CMK (cell line): ENCODE measurements around the gene IGSF1.

Source experiments
- DNase-seq: peaks from one replicate; pipeline ENCODE4 v3.0.0-alpha.2; 2010; ENCODE audit warnings: low read depth

IGSF1 gene, protein sequence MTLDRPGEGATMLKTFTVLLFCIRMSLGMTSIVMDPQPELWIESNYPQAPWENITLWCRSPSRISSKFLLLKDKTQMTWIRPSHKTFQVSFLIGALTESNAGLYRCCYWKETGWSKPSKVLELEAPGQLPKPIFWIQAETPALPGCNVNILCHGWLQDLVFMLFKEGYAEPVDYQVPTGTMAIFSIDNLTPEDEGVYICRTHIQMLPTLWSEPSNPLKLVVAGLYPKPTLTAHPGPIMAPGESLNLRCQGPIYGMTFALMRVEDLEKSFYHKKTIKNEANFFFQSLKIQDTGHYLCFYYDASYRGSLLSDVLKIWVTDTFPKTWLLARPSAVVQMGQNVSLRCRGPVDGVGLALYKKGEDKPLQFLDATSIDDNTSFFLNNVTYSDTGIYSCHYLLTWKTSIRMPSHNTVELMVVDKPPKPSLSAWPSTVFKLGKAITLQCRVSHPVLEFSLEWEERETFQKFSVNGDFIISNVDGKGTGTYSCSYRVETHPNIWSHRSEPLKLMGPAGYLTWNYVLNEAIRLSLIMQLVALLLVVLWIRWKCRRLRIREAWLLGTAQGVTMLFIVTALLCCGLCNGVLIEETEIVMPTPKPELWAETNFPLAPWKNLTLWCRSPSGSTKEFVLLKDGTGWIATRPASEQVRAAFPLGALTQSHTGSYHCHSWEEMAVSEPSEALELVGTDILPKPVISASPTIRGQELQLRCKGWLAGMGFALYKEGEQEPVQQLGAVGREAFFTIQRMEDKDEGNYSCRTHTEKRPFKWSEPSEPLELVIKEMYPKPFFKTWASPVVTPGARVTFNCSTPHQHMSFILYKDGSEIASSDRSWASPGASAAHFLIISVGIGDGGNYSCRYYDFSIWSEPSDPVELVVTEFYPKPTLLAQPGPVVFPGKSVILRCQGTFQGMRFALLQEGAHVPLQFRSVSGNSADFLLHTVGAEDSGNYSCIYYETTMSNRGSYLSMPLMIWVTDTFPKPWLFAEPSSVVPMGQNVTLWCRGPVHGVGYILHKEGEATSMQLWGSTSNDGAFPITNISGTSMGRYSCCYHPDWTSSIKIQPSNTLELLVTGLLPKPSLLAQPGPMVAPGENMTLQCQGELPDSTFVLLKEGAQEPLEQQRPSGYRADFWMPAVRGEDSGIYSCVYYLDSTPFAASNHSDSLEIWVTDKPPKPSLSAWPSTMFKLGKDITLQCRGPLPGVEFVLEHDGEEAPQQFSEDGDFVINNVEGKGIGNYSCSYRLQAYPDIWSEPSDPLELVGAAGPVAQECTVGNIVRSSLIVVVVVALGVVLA (N-terminal part only)

DNA sequence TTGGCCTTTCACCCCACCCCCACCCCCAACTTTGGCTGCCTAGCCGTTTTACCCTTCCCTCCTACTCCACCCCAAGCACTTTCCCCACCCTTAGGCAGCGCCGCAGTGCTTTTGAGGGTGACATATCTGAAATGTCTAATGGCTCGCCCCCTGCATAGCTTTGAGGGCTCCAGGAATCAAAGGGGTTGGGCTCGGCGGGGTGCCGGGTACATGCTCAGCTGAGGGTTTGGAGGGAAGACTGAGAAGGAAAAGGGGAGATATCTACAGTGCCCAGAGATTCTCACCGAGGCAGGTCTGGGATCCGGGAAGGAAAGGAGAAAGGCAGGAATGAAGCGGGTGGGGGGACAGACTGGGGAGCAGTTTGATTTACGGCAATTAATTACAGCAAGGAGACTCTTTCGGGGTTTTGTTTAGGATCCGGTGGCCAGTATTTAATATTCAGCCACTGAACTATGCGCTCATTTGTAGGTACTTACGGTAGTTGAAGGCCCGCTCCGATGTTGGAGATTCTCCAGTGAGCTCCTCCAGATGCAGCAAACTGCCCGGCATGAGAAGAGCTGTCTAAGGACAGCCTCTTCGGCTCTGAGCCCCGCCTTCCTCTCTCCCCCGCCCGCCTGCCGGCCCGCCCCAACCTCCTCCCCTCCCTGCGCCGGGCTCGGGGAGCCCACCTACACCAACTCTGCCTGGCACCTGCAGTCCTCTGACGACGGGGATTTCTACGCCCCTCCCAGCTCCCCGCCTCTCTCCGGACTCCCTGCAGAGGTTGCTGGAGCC is at the start of gene IGSF1:
IGSF1 (minus strand) TSS at position 569 of the 774 bp plus-strand sequence. CDS start 2,632 bp downstream, outside the sequence.
- no peak for DNase-seq

DNA sequence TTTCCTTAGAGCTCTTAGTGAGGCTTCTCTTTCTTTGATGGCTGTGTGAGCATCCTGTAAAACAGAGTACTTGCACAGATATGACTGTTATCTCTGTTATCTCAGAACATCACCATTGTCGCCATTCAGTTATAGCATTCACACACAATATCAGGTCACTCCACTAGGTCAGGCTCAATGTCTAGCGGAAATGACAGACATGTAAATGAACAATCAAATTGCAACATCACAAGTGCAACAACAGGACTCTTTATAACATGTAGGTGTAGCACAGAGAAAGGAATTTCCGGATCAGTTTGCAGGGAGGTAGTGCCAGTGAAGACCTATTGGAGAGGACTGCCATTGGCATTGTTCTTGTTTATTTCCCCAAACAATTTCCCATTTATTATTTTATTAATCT is 43.2 kb upstream of the IGSF1 start:
- no peak for DNase-seq

DNA sequence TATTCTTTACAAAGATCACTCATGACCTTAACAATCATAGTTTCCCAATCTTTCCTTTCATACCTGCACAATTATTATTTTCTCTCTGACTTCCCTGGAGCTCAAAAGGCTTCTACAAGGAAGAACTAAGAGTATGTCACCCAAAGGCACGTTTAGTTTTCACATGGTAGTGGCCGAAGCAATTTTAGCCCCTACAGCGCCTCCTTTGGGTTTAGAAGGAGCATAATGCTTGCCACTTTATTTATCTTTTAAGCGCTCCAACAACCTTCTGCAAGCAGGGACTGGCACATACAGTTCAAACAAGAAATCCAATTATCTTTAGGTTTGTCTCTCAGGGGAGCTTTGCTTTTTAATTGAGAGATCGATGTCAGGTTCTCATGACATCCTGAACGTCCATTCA is 42.0 kb upstream of the IGSF1 start:
- DNase-seq: no peak

DNA sequence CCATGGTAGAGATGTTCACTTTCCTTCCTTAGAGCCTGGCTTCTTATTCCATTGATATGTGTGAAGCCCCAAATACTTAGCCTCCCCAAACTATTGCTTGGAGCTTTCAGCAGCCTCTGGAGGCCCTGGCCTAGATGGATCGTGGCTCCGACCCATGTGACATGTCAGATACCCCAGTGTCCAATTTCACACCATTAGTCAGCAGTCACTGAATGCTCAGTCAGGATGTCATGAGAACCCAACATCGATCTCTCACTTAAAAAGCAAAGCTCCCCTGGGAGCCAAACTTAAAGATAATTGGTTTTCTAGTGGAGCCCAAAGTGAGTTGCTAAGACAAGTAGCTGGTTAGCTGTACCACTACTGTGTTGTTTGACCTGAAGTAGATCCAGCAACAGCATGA is 41.6 kb upstream of the IGSF1 start:
- no peak for DNase-seq

DNA sequence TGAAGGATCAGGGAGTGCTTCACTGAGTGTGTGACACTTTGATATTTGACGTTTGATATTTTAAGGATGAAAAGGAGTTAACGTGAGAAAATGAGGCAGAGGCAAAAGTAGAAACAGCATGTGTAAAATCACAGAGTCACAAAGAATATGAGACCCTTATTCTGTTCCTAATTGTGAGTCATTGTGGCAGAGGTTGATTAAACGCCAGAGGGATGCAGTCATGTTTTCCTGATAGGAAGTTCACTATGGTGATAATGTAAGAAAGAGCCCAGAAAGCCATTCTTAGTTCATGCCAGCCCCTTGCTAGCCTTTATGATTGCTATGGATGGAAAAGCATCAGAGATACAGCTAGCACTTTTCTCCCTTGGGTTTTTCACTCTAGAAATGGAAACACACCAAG is 33.5 kb upstream of the IGSF1 start:
- DNase-seq: no peak

DNA sequence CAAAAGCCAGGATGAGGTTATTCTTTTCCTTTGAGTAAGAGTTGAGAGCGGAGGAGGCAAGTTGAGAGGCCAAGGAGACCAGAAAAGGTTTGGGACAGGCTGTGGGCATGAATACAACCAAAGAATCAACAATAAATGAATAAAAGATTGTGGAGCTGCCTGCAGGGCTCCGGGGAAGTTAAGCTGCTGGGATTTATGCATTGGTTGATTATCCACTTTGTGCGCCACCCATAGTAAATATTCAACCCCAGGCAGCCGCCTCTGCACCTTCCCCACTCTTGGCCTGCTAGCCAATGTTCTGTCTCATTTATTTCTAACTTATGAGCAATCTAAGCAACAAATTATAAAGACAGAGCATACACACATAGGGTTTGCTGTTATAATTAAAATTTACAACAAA is 28.2 kb upstream of the IGSF1 start:
- DNase-seq: no peak

DNA sequence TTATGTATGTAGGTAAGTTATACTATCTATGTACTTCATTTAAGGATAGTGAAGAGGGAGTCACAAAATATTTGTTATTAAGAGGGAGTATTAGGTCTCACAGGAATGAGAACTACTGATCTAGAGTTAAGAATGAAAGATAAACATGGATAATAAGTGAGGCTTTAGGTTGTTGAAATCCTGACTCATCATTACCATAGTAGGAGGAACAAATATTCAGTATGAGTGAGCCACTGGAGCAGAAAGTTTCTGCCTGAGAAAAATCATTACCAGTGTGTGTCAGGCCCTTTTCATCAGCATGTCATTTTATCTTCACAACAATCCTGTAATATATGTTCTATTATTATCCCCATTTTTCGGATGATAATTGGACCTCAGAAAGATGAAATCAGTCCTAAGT is 27.2 kb upstream of the IGSF1 start:
- no peak for DNase-seq

DNA sequence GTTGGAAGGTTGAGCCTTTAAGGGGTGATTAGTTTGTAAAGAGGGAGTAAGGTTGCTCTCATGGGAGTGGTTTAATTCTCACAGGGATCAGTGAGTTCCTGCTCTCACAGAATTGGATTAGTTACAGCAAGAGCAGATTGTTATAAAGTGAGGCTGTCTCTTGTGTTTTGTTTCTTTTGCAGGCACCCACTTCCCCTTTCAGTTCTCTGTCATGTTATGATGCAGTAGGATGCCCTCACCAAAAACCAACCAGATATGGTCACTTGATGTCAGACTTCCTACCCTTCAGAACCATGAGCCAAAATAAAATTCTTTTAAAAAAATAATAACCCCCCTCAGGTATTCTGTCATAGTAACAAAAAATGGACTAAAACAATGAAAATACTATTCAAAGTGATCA is 19.9 kb upstream of the IGSF1 start:
- DNase-seq: no peak

DNA sequence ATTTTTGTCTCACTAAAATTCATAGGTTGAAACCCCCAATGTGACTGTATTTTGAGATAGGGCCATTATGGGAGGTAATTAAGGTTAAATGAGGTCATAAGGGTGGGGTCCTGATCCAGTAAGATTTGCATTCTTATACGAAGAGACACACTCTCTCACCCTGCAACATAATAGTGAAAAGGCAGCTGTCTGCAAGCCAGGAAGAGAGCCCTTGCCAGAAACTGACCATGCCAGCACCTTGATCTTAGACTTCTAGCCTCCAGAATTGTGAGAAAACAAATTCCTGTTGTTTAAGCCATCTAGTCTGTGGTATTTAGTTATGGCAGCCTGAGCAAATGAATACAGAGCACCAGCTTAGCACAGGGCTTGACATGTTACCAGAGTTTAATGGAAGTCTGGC is 17.5 kb upstream of the IGSF1 start:
- DNase-seq: no peak

DNA sequence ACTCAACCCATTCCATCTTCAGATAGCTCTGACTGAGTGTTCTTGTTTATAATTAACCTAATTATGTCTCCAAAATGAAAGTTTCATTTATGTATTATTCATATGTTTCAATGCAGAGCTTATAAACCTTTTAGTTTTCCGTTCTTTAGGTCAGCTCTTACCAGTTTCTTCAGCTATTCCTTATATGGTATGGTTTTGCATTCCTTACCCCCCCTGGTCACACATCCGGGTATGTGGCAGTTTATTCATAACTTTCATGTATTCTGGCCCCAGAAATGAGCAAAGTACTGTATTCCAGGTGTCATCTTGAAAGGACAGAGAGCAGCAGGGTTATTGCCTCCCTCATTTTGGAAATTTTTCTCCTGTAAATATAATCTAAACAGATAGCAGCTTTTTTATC is 16.8 kb upstream of the IGSF1 start:
- no peak for DNase-seq

DNA sequence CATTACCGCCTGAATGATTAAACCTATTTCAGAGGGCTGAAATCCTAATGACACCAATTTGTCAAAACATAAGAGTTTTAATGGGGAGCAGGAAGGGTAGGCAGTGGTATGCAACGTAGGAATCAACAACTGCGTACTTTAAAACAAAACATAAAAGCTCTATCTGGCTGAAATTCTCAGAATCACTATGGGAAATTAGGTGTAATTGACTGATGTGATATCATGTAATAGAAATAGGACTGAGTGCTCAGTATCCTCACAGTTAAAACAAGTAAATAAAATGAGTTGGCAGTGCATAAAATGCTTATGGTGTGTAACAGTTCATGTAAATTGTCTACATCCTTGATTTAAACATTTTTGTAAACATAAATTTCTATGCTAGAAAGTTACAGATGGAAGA is 13.6 kb upstream of the IGSF1 start:
- no peak for DNase-seq

DNA sequence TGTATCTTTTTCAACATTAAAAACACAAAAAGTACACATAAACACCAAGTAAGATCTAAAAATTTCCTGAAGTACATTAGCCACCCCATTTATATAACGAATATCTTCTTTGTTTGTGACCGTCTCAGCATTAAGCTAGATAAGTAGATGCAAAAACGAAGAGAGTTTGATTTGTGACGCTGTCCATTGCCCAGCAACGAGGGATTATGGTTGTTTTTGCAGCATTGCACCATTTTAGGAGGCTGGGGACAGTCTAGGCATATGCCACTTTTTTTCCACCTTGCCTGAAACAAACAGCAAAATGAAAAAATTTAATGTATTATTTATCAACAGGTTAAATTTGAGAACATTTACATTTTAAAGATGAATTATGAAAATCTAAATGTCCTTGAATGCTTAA is 12.0 kb upstream of the IGSF1 start:
- DNase-seq: no peak

DNA sequence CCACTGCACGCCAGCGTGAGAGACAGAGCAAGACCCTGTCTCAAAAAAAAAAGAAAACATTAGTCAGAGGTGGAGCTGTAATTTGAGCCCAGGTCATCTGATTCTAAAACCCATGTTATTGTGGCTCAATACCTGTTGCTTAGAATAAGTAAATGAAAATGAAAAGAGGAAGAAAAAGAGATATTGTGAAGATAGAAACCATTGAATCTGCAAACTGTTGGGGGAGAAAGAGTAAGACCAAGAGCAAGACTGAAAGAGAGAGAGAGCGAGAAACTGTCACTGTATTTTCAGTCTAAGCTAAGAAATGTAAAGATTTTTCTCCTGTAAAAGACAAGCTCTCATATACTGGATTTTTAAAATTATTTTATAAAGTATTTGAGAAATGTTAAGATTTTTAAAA is 9.7 kb upstream of the IGSF1 start:
- no peak for DNase-seq

DNA sequence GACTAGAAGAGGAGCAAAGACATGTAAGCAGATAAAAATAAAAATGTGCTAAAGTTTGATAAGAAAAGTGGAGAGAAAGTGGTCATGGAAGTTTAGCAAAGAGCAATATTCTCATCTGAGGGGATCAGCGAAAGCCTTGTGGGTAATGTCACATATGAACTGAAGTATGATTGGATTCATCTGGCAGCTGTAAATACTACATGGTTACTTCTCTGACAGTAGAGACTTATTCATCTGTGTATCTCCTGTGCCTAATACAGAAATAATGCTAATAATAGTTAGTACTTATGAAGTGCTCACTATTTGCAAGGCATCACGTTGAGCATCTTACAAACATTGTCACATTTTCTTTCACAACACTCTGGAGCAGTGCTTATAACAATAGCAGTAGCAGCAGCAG is 8.9 kb upstream of the IGSF1 start:
- no peak for DNase-seq

DNA sequence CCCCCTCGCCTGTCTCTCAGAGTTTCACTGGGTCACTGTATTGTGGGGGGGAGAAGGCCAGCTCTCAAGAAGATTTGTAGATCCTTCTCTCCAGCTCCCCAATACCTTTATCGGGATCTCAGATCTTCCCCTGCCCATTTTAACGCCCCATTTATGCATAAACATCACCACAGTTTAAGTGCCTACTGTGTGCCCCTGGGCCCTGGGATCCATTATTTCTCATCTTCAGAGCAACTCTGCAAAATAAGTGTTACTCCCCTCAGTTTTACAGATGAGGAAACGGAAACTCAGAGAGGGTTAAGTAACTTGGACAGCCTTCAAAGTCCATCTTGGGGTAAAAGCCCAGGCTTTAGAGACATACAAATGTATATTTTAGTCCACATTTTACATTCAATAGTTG is 421 bp upstream of the IGSF1 start:
- DNase-seq: no peak

DNA sequence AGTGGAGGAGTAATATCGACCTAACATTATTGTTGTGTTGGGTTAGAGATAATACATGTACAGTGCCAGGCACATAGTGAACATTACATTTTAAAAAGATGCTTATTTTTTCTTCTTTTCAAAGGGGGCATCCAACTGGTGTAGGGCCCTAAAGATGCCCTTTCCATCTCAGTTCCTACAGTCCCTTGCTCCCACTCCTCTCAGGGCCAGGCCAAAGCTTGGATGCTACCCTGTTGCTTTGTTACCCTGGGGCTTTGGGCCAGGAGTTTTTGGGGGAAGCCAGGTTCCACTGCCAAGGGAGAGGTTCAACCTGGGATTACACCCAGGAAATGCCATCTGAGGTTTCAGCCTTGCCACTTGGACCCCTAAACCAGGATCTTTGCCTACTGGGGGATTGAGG is 918 bp downstream of the IGSF1 start:
- DNase-seq: no peak

DNA sequence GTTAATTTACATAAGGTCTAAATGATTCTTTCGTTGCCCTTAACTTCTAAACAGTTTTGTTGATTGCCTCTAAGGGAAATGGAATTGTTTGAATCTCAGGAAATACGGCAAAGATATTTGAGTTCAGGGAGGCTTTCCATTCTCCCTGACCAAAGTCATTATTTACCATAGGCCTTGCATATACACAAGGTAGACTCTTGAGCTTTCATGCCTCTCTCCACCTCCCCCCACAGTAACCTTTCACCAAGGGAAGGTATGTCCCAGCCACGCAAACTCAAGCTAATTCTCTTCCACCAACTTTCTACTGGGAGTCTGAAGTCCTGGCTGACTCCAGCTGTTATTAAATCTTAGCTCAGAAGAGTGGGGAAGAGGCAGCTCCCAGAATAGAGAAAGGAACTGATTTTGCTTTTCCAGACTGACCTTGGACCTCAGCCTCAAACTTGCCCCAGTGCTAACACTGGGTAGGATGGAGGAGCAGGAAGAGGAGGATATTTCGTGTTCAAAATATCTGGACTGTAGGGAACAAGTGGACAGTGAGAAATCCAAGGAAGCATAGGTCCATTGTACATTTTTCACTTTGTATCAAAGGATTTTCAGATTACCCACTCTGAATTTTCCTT is 1.4 kb downstream of the IGSF1 start:
- DNase-seq: no peak

DNA sequence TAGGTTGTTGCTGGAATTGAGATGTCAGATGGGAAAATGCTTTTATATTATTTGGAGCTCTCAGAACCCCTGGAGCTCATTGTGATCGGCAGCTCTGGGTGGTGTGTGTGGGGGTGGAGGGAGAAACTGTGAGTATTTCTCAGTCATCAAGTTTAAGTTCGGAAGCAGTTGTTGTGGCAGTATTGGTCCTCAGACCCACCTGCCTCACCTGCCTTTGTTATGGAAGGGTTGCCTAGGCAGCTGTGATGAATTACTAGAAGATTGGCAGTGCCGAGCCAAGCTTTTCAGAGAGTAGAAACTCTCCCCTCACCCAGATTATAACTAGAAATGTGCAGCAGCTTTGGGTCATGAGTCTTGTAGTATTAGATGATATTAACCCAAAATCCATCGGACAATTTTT is 9.5 kb downstream of the IGSF1 start:
- DNase-seq: no peak

DNA sequence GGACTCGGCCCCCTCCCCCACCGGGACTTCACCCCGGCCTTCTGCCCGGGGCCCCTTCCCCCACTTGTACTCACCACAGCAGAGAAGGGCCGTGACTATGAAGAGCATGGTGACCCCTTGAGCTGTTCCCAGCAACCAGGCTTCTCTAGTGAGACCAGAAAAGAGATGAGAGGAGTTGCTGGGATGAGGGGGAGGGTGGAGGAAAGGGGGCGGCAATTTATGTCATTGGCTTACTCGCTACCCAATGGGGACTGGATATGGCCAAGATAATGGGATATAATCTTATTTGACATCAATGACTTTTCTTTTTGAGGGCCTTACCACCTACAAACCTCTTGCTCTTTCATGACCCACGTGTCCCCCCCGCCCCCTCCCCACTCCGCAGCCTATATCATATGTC is 9.9 kb downstream of the IGSF1 start:
- DNase-seq: no peak

DNA sequence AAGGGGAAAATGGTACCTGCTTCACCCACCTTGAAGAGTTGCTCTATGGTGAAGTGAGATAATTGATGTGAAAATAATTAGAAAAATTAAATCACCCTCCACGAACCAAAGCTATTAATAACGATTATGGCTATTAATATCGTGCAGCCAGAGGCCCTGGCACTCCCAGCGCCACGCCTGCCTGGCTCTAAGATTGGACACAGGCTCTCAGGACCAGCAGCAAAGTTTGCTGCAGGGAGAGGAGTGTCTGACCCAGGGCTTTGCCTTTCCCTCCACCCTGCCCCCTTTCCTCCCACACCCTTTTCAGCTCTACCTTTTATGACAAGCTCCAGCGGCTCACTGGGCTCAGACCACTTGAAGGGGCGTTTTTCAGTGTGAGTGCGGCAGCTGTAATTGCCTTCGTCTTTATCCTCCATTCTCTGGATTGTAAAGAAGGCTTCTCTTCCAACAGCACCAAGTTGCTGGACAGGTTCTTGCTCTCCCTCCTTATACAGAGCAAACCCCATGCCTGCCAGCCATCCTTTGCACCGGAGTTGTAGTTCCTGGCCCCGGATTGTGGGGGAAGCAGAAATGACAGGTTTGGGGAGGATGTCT is 11.5 kb downstream of the IGSF1 start:
- DNase-seq: no peak

DNA sequence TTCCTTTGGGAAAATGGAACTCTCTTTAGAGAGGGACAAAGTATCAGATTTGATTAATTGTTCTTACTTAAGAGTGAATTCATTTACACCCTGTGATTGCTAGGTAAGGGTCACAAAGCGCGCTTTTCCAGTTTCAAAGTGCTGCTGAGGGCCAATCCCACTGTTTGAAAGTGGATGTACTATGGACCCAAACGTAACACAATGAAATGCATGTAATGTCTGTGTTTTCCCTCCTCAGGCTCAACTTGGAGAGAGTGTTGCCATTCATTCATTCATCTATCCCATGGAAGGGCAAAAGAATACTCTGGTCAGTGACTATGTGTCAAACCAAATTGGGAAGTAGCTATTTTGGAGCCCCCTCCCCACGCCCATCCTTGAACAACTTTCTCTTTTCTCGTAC is 16.1 kb downstream of the IGSF1 start:
- no peak for DNase-seq
